AG20443 (cell line): Measurements from ENCODE around the gene PCDHB2.
"Not testable (repeated sequence)": the region's sequence is repeated elsewhere in the genome, so short reads cannot be mapped to it uniquely, and the experiment has no call there.

Experiments used
- DNase-seq: peaks from one replicate; pipeline ENCODE4 v3.0.0; 2012; ENCODE audit warnings: low spot score, mixed read lengths

The PCDHB2 gene

GRCh38 chr5:141094481-141095262 lies at the start of gene PCDHB2:
TSS of gene PCDHB2 (plus strand) at chr5:141094615. CDS start at chr5:141094791, 176 bp downstream.
- DNase-seq, result peak; percentile 54

GRCh38 chr5:141050622-141051520 lies 43.5 kb upstream of the PCDHB2 start, which contains the start of gene PCDHB1:
TSS of gene PCDHB1 (plus strand) at chr5:141051374. CDS start at chr5:141051471, 97 bp downstream.
- peak; percentile 13 for DNase-seq

GRCh38 chr5:141051521-141051866 lies 42.9 kb upstream of the PCDHB2 start:
- DNase-seq, result peak; percentile 8

GRCh38 chr5:141077826-141078225 lies 16.6 kb upstream of the PCDHB2 start:
- no peak for DNase-seq

- no peak for DNase-seq
These were observed 12.2 kb upstream of the PCDHB2 start for GRCh38 chr5:141082228-141082627.

GRCh38 chr5:141084487-141084989 lies 9.9 kb upstream of the PCDHB2 start:
- peak; percentile 78 for DNase-seq

GRCh38 chr5:141095263-141095641 lies 837 bp downstream of the PCDHB2 start:
- DNase-seq, result no peak

- DNase-seq, result not testable (repeated sequence)
These were observed 1.8 kb downstream of the PCDHB2 start for GRCh38 chr5:141096181-141096580.

- DNase-seq, result not testable (repeated sequence)
These were observed 2.2 kb downstream of the PCDHB2 start for GRCh38 chr5:141096586-141096985.

GRCh38 chr5:141100243-141100805 lies 5.9 kb downstream of the PCDHB2 start, which contains the start of gene PCDHB3:
TSS of gene PCDHB3 (plus strand) at chr5:141100473. CDS start at chr5:141100650, 177 bp downstream.
- peak; percentile 72 for DNase-seq

- DNase-seq, result no peak
These were observed 6.6 kb downstream of the PCDHB2 start for GRCh38 chr5:141101059-141101458.

- DNase-seq, result not testable (repeated sequence)
These were observed 7.7 kb downstream of the PCDHB2 start for GRCh38 chr5:141102070-141102469.

GRCh38 chr5:141102471-141102870 lies 8.1 kb downstream of the PCDHB2 start:
- DNase-seq, result not testable (repeated sequence)

- no peak for DNase-seq
These were observed 10.9 kb downstream of the PCDHB2 start for GRCh38 chr5:141105350-141105749.

- DNase-seq, result no peak
These were observed 24.8 kb downstream of the PCDHB2 start for GRCh38 chr5:141119250-141119649.

- peak; percentile 14 for DNase-seq
These were observed 27.1 kb downstream of the PCDHB2 start, which contains the start of gene PCDHB4 for GRCh38 chr5:141121563-141121962. TSS of gene PCDHB4 (plus strand) at chr5:141121818. CDS start at chr5:141121999, 181 bp downstream.

- peak; percentile 14 for DNase-seq
These were observed 27.6 kb downstream of the PCDHB2 start for GRCh38 chr5:141121985-141122384.

GRCh38 chr5:141123396-141124135 lies 29.2 kb downstream of the PCDHB2 start:
- not testable (repeated sequence) for DNase-seq

- no peak for DNase-seq
These were observed 32.9 kb downstream of the PCDHB2 start for GRCh38 chr5:141127305-141127704.

GRCh38 chr5:141135030-141135717 lies 40.8 kb downstream of the PCDHB2 start, which contains the start of gene PCDHB5:
TSS of gene PCDHB5 (plus strand) at chr5:141135206. CDS start at chr5:141135435, 229 bp downstream.
- DNase-seq, result peak; percentile 53
